ENCODE data around the gene LYRM9.

DNA sequence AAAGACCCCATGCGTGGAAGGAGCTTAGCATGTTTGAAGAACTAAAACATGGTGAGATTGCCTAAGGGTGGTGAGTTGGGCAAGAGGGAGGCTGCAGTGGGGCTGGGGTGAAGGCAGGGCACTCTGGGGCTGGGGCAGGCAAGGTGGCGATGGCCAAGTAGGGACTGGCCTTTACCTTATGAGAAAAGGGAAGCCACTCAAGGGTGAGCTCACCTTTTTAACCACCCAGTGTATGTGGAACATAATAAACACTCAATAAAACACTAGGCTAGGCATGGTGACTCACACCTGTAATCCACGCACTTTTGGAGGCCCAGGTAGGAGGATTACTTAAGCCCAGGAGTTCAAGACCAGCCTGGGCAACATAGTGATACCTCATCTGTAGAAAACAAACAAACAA is 37.7 kb downstream of the LYRM9 start:
- TF ChIP-seq, protein P1, sequence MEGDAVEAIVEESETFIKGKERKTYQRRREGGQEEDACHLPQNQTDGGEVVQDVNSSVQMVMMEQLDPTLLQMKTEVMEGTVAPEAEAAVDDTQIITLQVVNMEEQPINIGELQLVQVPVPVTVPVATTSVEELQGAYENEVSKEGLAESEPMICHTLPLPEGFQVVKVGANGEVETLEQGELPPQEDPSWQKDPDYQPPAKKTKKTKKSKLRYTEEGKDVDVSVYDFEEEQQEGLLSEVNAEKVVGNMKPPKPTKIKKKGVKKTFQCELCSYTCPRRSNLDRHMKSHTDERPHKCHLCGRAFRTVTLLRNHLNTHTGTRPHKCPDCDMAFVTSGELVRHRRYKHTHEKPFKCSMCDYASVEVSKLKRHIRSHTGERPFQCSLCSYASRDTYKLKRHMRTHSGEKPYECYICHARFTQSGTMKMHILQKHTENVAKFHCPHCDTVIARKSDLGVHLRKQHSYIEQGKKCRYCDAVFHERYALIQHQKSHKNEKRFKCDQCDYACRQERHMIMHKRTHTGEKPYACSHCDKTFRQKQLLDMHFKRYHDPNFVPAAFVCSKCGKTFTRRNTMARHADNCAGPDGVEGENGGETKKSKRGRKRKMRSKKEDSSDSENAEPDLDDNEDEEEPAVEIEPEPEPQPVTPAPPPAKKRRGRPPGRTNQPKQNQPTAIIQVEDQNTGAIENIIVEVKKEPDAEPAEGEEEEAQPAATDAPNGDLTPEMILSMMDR (IDR thresholded peaks at IDR 0.05; ENCODE audit: low read depth, low read length, poor library complexity, severe bottlenecking) = no peak
- no peak for TF ChIP-seq EZH2phosphoT487 (IDR thresholded peaks at IDR 0.05; ENCODE audit: borderline replicate concordance, low read length)
